Measurements from ENCODE around the gene FAM184A. TPM values are rescaled to one million over a fixed set of nuclear protein-coding genes. Genes with fewer than 3 reads are reported as not detected.

The FAM184A gene
- total and polyA plus RNA-seq, 2 experiments from 2014 or later = 13.7 to 18.6 TPM

DNA sequence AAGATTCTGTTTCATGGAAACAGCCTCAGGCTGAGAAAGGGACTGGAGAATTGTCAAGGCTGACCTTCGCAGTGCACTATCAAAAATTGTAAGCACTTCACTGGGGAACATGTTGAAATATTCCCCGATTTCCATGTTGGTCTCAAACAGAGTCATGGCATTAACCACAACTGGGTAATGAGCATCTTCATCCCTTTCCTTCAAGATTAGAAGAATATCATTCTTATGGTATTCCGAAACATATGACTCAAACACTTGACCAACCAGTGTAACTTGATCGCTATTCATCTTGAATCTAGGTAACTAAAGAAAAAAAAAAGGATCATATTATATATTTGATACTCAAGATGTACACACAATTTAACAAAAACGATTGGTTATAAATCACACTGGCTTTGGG lies 147.0 kb downstream of the FAM184A start:
- Mint-ChIP-seq H3K27ac (no peak overlapping the region), H3K27me3 (ENCODE audit: insufficient read depth, low read depth, poor library complexity) (peaks cover 2% of the 10 kb centered on the region), H3K4me3 (no peak overlapping the region), H3K36me3 (ENCODE audit: low read depth) (peaks cover 40% of the 10 kb centered on the region), H3K4me1 (peaks cover 18% of the 10 kb centered on the region), H3K9me3 (peaks cover 6% of the 10 kb centered on the region)
- Histone ChIP-seq H3K27ac (ENCODE audit: low read depth) (no peak overlapping the region), H3K36me3 (ENCODE audit: insufficient read depth) (peaks cover 16% of the 10 kb centered on the region; the same call in 1 of the 2 replicates), H3K79me2 (replicated peaks; ENCODE audit: insufficient read depth) (peaks cover 36% of the 10 kb centered on the region), H3K4me2 (no peak overlapping the region), H3K9me2 (ENCODE audit: insufficient read depth) (no peaks in the 10 kb centered on the region), H2AFZ (no peak overlapping the region), H3K27me3 (ENCODE audit: insufficient read depth) (no peaks in the 10 kb centered on the region), H3K4me1 (ENCODE audit: insufficient read depth) (peaks cover 7% of the 10 kb centered on the region), H3F3A (replicated peaks; ENCODE audit: low read depth) (0 out of 2 replicates have a peak, but pooled peaks cover 2% of the 10 kb centered on the region), H3K4me3 (no peak overlapping the region), H4K20me1 (replicated peaks; ENCODE audit: insufficient read depth) (peaks cover 17% of the 10 kb centered on the region)
- no peak for ATAC-seq
- TF ChIP-seq, protein P1, sequence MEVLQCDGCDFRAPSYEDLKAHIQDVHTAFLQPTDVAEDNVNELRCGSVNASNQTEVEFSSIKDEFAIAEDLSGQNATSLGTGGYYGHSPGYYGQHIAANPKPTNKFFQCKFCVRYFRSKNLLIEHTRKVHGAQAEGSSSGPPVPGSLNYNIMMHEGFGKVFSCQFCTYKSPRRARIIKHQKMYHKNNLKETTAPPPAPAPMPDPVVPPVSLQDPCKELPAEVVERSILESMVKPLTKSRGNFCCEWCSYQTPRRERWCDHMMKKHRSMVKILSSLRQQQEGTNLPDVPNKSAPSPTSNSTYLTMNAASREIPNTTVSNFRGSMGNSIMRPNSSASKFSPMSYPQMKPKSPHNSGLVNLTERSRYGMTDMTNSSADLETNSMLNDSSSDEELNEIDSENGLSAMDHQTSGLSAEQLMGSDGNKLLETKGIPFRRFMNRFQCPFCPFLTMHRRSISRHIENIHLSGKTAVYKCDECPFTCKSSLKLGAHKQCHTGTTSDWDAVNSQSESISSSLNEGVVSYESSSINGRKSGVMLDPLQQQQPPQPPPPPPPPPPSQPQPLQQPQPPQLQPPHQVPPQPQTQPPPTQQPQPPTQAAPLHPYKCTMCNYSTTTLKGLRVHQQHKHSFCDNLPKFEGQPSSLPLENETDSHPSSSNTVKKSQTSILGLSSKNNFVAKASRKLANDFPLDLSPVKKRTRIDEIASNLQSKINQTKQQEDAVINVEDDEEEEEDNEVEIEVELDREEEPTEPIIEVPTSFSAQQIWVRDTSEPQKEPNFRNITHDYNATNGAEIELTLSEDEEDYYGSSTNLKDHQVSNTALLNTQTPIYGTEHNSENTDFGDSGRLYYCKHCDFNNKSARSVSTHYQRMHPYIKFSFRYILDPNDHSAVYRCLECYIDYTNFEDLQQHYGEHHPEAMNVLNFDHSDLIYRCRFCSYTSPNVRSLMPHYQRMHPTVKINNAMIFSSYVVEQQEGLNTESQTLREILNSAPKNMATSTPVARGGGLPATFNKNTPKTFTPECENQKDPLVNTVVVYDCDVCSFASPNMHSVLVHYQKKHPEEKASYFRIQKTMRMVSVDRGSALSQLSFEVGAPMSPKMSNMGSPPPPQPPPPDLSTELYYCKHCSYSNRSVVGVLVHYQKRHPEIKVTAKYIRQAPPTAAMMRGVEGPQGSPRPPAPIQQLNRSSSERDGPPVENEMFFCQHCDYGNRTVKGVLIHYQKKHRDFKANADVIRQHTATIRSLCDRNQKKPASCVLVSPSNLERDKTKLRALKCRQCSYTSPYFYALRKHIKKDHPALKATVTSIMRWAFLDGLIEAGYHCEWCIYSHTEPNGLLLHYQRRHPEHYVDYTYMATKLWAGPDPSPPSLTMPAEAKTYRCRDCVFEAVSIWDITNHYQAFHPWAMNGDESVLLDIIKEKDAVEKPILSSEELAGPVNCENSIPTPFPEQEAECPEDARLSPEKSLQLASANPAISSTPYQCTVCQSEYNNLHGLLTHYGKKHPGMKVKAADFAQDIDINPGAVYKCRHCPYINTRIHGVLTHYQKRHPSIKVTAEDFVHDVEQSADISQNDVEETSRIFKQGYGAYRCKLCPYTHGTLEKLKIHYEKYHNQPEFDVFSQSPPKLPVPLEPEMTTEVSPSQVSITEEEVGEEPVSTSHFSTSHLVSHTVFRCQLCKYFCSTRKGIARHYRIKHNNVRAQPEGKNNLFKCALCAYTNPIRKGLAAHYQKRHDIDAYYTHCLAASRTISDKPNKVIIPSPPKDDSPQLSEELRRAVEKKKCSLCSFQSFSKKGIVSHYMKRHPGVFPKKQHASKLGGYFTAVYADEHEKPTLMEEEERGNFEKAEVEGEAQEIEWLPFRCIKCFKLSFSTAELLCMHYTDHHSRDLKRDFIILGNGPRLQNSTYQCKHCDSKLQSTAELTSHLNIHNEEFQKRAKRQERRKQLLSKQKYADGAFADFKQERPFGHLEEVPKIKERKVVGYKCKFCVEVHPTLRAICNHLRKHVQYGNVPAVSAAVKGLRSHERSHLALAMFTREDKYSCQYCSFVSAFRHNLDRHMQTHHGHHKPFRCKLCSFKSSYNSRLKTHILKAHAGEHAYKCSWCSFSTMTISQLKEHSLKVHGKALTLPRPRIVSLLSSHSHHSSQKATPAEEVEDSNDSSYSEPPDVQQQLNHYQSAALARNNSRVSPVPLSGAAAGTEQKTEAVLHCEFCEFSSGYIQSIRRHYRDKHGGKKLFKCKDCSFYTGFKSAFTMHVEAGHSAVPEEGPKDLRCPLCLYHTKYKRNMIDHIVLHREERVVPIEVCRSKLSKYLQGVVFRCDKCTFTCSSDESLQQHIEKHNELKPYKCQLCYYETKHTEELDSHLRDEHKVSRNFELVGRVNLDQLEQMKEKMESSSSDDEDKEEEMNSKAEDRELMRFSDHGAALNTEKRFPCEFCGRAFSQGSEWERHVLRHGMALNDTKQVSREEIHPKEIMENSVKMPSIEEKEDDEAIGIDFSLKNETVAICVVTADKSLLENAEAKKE (CRISPR knock-in tag; IDR thresholded peaks at IDR 0.05) = no peak
- no peak for TF ChIP-seq POLR2AphosphoS5 (IDR thresholded peaks at IDR 0.05; ENCODE audit: low read depth)
- TF ChIP-seq, protein P2, sequence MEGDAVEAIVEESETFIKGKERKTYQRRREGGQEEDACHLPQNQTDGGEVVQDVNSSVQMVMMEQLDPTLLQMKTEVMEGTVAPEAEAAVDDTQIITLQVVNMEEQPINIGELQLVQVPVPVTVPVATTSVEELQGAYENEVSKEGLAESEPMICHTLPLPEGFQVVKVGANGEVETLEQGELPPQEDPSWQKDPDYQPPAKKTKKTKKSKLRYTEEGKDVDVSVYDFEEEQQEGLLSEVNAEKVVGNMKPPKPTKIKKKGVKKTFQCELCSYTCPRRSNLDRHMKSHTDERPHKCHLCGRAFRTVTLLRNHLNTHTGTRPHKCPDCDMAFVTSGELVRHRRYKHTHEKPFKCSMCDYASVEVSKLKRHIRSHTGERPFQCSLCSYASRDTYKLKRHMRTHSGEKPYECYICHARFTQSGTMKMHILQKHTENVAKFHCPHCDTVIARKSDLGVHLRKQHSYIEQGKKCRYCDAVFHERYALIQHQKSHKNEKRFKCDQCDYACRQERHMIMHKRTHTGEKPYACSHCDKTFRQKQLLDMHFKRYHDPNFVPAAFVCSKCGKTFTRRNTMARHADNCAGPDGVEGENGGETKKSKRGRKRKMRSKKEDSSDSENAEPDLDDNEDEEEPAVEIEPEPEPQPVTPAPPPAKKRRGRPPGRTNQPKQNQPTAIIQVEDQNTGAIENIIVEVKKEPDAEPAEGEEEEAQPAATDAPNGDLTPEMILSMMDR (conservative IDR thresholded peaks at IDR 0.05; ENCODE audit: low read depth in 2 of 2) = no peak
- TF ChIP-seq, protein P3, sequence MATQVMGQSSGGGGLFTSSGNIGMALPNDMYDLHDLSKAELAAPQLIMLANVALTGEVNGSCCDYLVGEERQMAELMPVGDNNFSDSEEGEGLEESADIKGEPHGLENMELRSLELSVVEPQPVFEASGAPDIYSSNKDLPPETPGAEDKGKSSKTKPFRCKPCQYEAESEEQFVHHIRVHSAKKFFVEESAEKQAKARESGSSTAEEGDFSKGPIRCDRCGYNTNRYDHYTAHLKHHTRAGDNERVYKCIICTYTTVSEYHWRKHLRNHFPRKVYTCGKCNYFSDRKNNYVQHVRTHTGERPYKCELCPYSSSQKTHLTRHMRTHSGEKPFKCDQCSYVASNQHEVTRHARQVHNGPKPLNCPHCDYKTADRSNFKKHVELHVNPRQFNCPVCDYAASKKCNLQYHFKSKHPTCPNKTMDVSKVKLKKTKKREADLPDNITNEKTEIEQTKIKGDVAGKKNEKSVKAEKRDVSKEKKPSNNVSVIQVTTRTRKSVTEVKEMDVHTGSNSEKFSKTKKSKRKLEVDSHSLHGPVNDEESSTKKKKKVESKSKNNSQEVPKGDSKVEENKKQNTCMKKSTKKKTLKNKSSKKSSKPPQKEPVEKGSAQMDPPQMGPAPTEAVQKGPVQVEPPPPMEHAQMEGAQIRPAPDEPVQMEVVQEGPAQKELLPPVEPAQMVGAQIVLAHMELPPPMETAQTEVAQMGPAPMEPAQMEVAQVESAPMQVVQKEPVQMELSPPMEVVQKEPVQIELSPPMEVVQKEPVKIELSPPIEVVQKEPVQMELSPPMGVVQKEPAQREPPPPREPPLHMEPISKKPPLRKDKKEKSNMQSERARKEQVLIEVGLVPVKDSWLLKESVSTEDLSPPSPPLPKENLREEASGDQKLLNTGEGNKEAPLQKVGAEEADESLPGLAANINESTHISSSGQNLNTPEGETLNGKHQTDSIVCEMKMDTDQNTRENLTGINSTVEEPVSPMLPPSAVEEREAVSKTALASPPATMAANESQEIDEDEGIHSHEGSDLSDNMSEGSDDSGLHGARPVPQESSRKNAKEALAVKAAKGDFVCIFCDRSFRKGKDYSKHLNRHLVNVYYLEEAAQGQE (IDR thresholded peaks at IDR 0.05; ENCODE audit: unreplicated experiment) = no peak
- TF ChIP-seq, protein P4, sequence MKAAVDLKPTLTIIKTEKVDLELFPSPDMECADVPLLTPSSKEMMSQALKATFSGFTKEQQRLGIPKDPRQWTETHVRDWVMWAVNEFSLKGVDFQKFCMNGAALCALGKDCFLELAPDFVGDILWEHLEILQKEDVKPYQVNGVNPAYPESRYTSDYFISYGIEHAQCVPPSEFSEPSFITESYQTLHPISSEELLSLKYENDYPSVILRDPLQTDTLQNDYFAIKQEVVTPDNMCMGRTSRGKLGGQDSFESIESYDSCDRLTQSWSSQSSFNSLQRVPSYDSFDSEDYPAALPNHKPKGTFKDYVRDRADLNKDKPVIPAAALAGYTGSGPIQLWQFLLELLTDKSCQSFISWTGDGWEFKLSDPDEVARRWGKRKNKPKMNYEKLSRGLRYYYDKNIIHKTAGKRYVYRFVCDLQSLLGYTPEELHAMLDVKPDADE (IDR thresholded peaks at IDR 0.05) = no peak
- no peak for TF ChIP-seq EZH2phosphoT487 (IDR thresholded peaks at IDR 0.05; ENCODE audit: unreplicated experiment)
- TF ChIP-seq STAT1 (IDR thresholded peaks at IDR 0.05; ENCODE audit: unreplicated experiment) = no peak
- TF ChIP-seq NANOG (IDR thresholded peaks at IDR 0.05; ENCODE audit: borderline replicate concordance) = no peak
- no peak for DNase-seq (ENCODE audit: low spot score)

All from GM23338 (cell line).